Measurements from ENCODE around the gene ROCK1. TPM values are rescaled to one million over a fixed set of nuclear protein-coding genes. Genes with fewer than 3 reads are reported as not detected.

The ROCK1 gene
- total and polyA plus RNA-seq, 2 donors (not counting 1 experiment from before 2014, with no cell fraction given) = 12.5 to 103 TPM

GRCh38 chr18:21081426-21081825 is 30.2 kb downstream of the ROCK1 start:
- WGBS (ENCODE audit: insufficient coverage) = no CpG with 5 or more reads among the region's 1 CpG
- DNase-seq (no peak), ATAC-seq (ENCODE audit: low read depth) (no peak)
- H3K27me3 ChIP-seq (replicated peaks in 1 of 4; ENCODE audit: control extremely low read depth in 1 of 4, control insufficient read depth in 3 of 4, insufficient read depth in 4 of 4, low read length in 3 of 4) = no peaks in the 10 kb centered on the region
- peaks cover 0 to 3% of the 10 kb centered on the region in 2 experiments for H3K36me3 ChIP-seq (replicated peaks in 1 of 2; ENCODE audit: control extremely low read depth in 1 of 2, control insufficient read depth in 1 of 2, extremely low read depth in 1 of 2, insufficient read depth in 2 of 2, low read length in 1 of 2)
- peaks cover 35 to 46% of the 10 kb centered on the region in 2 donors for H3K4me1 ChIP-seq (ENCODE audit: control insufficient read depth in 2 of 2, insufficient read depth in 2 of 2, low read length in 2 of 2)
- no peak overlapping the region for H3K4me3 Mint-ChIP-seq
- H3K9me3 Mint-ChIP-seq (ENCODE audit: insufficient read depth) = peaks cover 8% of the 10 kb centered on the region
- ChIA-PET POLR2A (no interaction called here), CTCF (no interaction called here)
- intact Hi-C loops (cut with micrococcal nuclease) = no loop called here
- peaks cover 95% of the 10 kb centered on the region for H4K20me1 ChIP-seq (ENCODE audit: control insufficient read depth, insufficient read depth, low read length, poor library complexity, severe bottlenecking)
- TF ChIP-seq CTCF (IDR thresholded peaks at IDR 0.05) (no peak), EZH2 (IDR thresholded peaks at IDR 0.05; ENCODE audit: borderline replicate concordance, insufficient read depth, low read depth, low read length, poor library complexity, severe bottlenecking) (no peak)
- H2AFZ ChIP-seq (ENCODE audit: insufficient read depth, low read depth, low read length, poor library complexity, severe bottlenecking) = no peak overlapping the region
- H3K79me2 ChIP-seq (ENCODE audit: control insufficient read depth, insufficient read depth, low read length) = peaks cover 100% of the 10 kb centered on the region
- no peak overlapping the region for H3K9ac ChIP-seq (ENCODE audit: low read length)
- H3K4me2 ChIP-seq (replicated peaks; ENCODE audit: low read depth, low read length, poor library complexity, severe bottlenecking) = no peak overlapping the region
- peaks cover 83% of the 10 kb centered on the region for H3K4me1 Mint-ChIP-seq
- no peaks in the 10 kb centered on the region for H3K27me3 Mint-ChIP-seq
- H3K4me3 ChIP-seq (ENCODE audit: control extremely low read depth in 1 of 5, extremely low read depth in 1 of 5, insufficient read depth in 1 of 5, low read depth in 2 of 5, low read length in 4 of 5) = no peak overlapping the region
- peaks cover 0 to 14% (median 4%) of the 10 kb centered on the region in 3 donors for H3K9me3 ChIP-seq (ENCODE audit: control extremely low read depth in 1 of 3, control insufficient read depth in 2 of 3, insufficient read depth in 1 of 3, low read length in 2 of 3)
- no peak overlapping the region for H3K27ac Mint-ChIP-seq
- no peak overlapping the region for H3K27ac ChIP-seq (ENCODE audit: low read length in 2 of 2)

- WGBS (ENCODE audit: insufficient coverage) = no CpG with 5 or more reads among the region's 1 CpG
- no peaks in the 10 kb centered on the region for H3K27me3 ChIP-seq (replicated peaks in 1 of 4; ENCODE audit: control extremely low read depth in 1 of 4, control insufficient read depth in 3 of 4, insufficient read depth in 4 of 4, low read length in 3 of 4)
- intact Hi-C loops (cut with micrococcal nuclease) = no loop called here
- Mint-ChIP-seq H3K9me3 (ENCODE audit: insufficient read depth) (peaks cover 8% of the 10 kb centered on the region), H3K27ac (peak overlapping the region; percentile 32), H3K4me1 (peaks cover 83% of the 10 kb centered on the region), H3K27me3 (no peaks in the 10 kb centered on the region), H3K4me3 (no peak overlapping the region)
- DNase-seq (no peak), ATAC-seq (ENCODE audit: low read depth) (no peak)
- peaks cover 0 to 3% of the 10 kb centered on the region in 2 experiments for H3K36me3 ChIP-seq (replicated peaks in 1 of 2; ENCODE audit: control extremely low read depth in 1 of 2, control insufficient read depth in 1 of 2, extremely low read depth in 1 of 2, insufficient read depth in 2 of 2, low read length in 1 of 2)
- peaks cover 40 to 54% of the 10 kb centered on the region in 2 donors for H3K4me1 ChIP-seq (ENCODE audit: control insufficient read depth in 2 of 2, insufficient read depth in 2 of 2, low read length in 2 of 2)
- TF ChIP-seq EZH2 (IDR thresholded peaks at IDR 0.05; ENCODE audit: borderline replicate concordance, insufficient read depth, low read depth, low read length, poor library complexity, severe bottlenecking) = no peak
- TF ChIP-seq CTCF (IDR thresholded peaks at IDR 0.05) = no peak
- CTCF ChIA-PET = no interaction called here
- no peak overlapping the region for H3K4me3 ChIP-seq (ENCODE audit: control extremely low read depth in 1 of 5, extremely low read depth in 1 of 5, insufficient read depth in 1 of 5, low read depth in 2 of 5, low read length in 4 of 5)
- H3K27ac ChIP-seq (ENCODE audit: low read length in 2 of 2) = no peak overlapping the region
- H3K4me2 ChIP-seq (replicated peaks; ENCODE audit: low read depth, low read length, poor library complexity, severe bottlenecking) = no peak overlapping the region
- peaks cover 95% of the 10 kb centered on the region for H4K20me1 ChIP-seq (ENCODE audit: control insufficient read depth, insufficient read depth, low read length, poor library complexity, severe bottlenecking)
- H2AFZ ChIP-seq (ENCODE audit: insufficient read depth, low read depth, low read length, poor library complexity, severe bottlenecking) = no peak overlapping the region
- POLR2A ChIA-PET = no interaction called here
- no peak overlapping the region for H3K9ac ChIP-seq (ENCODE audit: low read length)
- peaks cover 100% of the 10 kb centered on the region for H3K79me2 ChIP-seq (ENCODE audit: control insufficient read depth, insufficient read depth, low read length)
- peaks cover 0 to 13% (median 4%) of the 10 kb centered on the region in 3 donors for H3K9me3 ChIP-seq (ENCODE audit: control extremely low read depth in 1 of 3, control insufficient read depth in 2 of 3, insufficient read depth in 1 of 3, low read length in 2 of 3)
These were observed 31.0 kb downstream of the ROCK1 start for GRCh38 chr18:21080576-21080975.
